Sigmoid colon (tissue), 4 donors: ENCODE data around the gene SH3PXD2B.

Experiments used
- CTCF ChIP-seq, 4 experiments: fragments of 450-650 bp in 3 of 4; fragments of 200-600 bp in 1 of 4; IDR thresholded peaks; one replicate each; pipeline ENCODE4 v1.5.1; 2016 to 2019; ENCODE audit warnings: antibody characterized with exemption in 4 of 4, mild to moderate bottlenecking in 3 of 4, moderate library complexity in 2 of 4
- POLR2AphosphoS5 ChIP-seq, 4 donors: sonication (generic); formaldehyde crosslinking; IDR thresholded peaks; one replicate each; pipeline ENCODE4 v1.6.1; 2017; ENCODE audit warnings: antibody characterized with exemption in 4 of 4

GRCh38 chr5:172302047-172302710, 152.1 kb downstream of the SH3PXD2B start:
- no peak for TF ChIP-seq CTCF (IDR thresholded peaks at IDR 0.05)
- TF ChIP-seq POLR2AphosphoS5 (IDR thresholded peaks at IDR 0.05) = no peak
